ENCODE measurements around the gene SLC18A3.

Gene SLC18A3

DNA sequence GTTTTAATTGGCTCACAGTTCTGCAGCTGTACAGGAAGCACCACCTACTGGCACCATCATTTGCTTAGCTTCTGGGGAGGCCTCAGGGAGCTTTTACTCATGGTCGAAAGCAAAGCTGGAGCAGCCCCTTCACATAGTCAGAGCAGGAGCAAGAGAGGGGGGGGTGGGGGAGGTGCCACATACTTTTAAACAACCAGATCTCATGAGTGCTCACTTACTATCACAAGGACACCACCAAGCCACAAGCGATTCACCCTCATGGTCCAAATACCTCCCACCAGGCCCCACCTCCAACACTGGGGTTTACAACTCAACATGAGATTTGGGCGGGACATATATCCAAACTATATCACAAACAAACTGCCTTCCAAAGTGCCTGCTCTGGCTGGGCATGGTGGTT is 31.7 kb upstream of the SLC18A3 start:
- H3K4me2 ChIP-seq (ENCODE audit: low read length): no peak overlapping the region
- no peaks in the 10 kb centered on the region for H3K27me3 ChIP-seq (ENCODE audit: insufficient read depth, low read length, poor library complexity)
- no peak overlapping the region for H3K4me3 ChIP-seq (ENCODE audit: low read length)
- no peak overlapping the region for H3K27ac ChIP-seq (ENCODE audit: low read depth, low read length)
- no peak overlapping the region for H2BK15ac ChIP-seq (replicated peaks; ENCODE audit: low read depth)
- no peak overlapping the region for H3K9ac ChIP-seq (ENCODE audit: low read length)
- H3K4ac ChIP-seq (ENCODE audit: low read depth, low read length): no peak overlapping the region
- no peak overlapping the region for H2BK120ac ChIP-seq (ENCODE audit: low read depth, low read length)
- H3K18ac ChIP-seq (ENCODE audit: low read length): no peak overlapping the region
- no peaks in the 10 kb centered on the region for H3K79me2 ChIP-seq (ENCODE audit: control insufficient read depth, insufficient read depth, low read length)
- H3K56ac ChIP-seq (ENCODE audit: low read length): no peak overlapping the region
- H3K36me3 ChIP-seq (ENCODE audit: control insufficient read depth, insufficient read depth, low read length): no peaks in the 10 kb centered on the region
- H3K4me1 ChIP-seq (ENCODE audit: control insufficient read depth, low read depth, low read length): no peaks in the 10 kb centered on the region
- no peak overlapping the region for H3K23ac ChIP-seq (ENCODE audit: low read length)
- H3K79me1 ChIP-seq (ENCODE audit: low read length): no peaks in the 10 kb centered on the region
- no CpG with 5 or more reads among the region's 3 CpGs for WGBS (ENCODE audit: extremely low coverage, insufficient coverage, low lambda C conversion rate)
- no peak overlapping the region for H2AK5ac ChIP-seq (ENCODE audit: low read length)
- no peak overlapping the region for H4K8ac ChIP-seq (ENCODE audit: low read depth, low read length)
- DNase-seq: no peak
- H4K5ac ChIP-seq (ENCODE audit: low read length): no peak overlapping the region
- H2BK5ac ChIP-seq (ENCODE audit: low read length): no peak overlapping the region

DNA sequence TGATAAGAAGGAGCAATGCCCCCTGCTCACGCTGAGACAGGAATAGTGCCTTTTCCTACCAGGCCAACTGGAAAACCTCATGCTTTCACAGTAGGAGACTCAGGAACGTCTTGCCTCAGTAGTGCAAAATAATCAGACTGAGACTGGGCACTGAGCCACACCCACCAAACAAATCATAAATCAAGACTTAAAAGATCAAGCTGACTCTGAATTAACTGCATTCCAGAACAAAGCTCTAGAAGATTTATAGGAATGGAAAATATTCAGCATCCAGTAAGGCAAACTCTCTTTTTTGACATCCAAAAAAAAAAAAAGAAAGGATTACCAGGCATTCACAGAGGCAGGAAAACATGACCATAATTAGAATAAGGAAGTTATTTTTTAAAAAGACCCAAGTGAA is 30.5 kb upstream of the SLC18A3 start:
- Histone ChIP-seq H4K5ac (ENCODE audit: low read length) (no peak overlapping the region), H2AK5ac (ENCODE audit: low read length) (no peak overlapping the region), H2BK5ac (ENCODE audit: low read length) (no peak overlapping the region), H3K27me3 (ENCODE audit: insufficient read depth, low read length, poor library complexity) (no peaks in the 10 kb centered on the region), H3K79me2 (ENCODE audit: control insufficient read depth, insufficient read depth, low read length) (no peaks in the 10 kb centered on the region), H2BK15ac (replicated peaks; ENCODE audit: low read depth) (no peak overlapping the region), H3K4me3 (ENCODE audit: low read length) (no peak overlapping the region), H3K4me1 (ENCODE audit: control insufficient read depth, low read depth, low read length) (no peaks in the 10 kb centered on the region), H3K4ac (ENCODE audit: low read depth, low read length) (no peak overlapping the region), H3K18ac (ENCODE audit: low read length) (no peak overlapping the region), H4K8ac (ENCODE audit: low read depth, low read length) (no peak overlapping the region), H2BK120ac (ENCODE audit: low read depth, low read length) (no peak overlapping the region), H3K9ac (ENCODE audit: low read length) (no peak overlapping the region), H3K4me2 (ENCODE audit: low read length) (no peak overlapping the region), H3K36me3 (ENCODE audit: control insufficient read depth, insufficient read depth, low read length) (no peaks in the 10 kb centered on the region), H3K27ac (ENCODE audit: low read depth, low read length) (no peak overlapping the region), H3K56ac (ENCODE audit: low read length) (no peak overlapping the region), H3K79me1 (ENCODE audit: low read length) (no peaks in the 10 kb centered on the region), H3K23ac (ENCODE audit: low read length) (no peak overlapping the region)
- no CpG with 5 or more reads among the region's 2 CpGs for WGBS (ENCODE audit: extremely low coverage, insufficient coverage, low lambda C conversion rate)
- DNase-seq: no peak

DNA sequence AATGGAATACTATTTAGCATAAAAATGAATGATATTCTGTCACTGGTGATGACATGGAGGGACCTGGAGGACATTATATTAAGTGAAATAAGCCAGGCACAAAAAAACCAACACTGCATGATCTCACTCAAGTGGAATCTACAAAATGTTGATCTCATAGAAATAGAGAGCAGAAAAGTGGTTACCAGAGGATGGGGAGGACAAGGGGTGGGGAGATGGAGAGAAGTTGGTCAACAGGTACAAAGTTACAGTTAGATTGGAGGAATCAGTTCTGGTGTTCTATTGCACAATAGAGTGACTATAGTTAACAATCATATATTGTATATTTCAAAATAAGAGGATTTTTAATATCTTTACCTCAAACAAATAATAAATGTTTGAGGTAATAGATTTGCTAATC is 24.7 kb upstream of the SLC18A3 start:
- H3K36me3 ChIP-seq (ENCODE audit: control insufficient read depth, insufficient read depth, low read length): no peaks in the 10 kb centered on the region

DNA sequence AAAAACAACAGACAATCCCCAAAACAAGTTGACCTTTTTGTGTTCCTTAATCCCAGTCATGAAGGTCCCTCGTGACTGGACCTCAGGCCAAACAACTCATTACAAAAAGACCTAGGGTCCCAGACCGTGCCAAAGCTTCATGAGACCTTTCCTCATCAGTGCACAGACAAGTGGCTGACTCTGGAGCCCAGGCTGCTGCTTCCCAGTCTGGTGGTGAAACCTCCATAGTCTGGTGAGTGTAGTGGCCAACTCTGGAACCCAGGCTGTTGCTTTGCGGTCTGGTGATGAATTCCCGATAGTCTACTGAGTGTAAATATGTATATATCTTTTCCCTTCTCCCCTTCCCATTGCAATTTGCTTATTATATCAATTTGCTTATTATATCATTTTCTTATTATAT is 22.1 kb upstream of the SLC18A3 start:
- no peaks in the 10 kb centered on the region for H3K4me1 ChIP-seq (ENCODE audit: control insufficient read depth, low read depth, low read length)
- no peak overlapping the region for H2BK120ac ChIP-seq (ENCODE audit: low read depth, low read length)
- no peak overlapping the region for H2AK5ac ChIP-seq (ENCODE audit: low read length)
- no peak overlapping the region for H3K27ac ChIP-seq (ENCODE audit: low read depth, low read length)
- no peak overlapping the region for H2BK5ac ChIP-seq (ENCODE audit: low read length)
- no peaks in the 10 kb centered on the region for H3K36me3 ChIP-seq (ENCODE audit: control insufficient read depth, insufficient read depth, low read length)
- no peak overlapping the region for H3K56ac ChIP-seq (ENCODE audit: low read length)
- H4K8ac ChIP-seq (ENCODE audit: low read depth, low read length): no peak overlapping the region
- no peak for DNase-seq
- no peak overlapping the region for H4K5ac ChIP-seq (ENCODE audit: low read length)
- H3K4me3 ChIP-seq (ENCODE audit: low read length): no peak overlapping the region
- H3K23ac ChIP-seq (ENCODE audit: low read length): no peak overlapping the region
- H3K4ac ChIP-seq (ENCODE audit: low read depth, low read length): no peak overlapping the region
- no peak overlapping the region for H3K9ac ChIP-seq (ENCODE audit: low read length)
- no CpG with 5 or more reads among the region's 4 CpGs for WGBS (ENCODE audit: extremely low coverage, insufficient coverage, low lambda C conversion rate)
- H3K4me2 ChIP-seq (ENCODE audit: low read length): no peak overlapping the region
- H2BK15ac ChIP-seq (replicated peaks; ENCODE audit: low read depth): no peak overlapping the region
- no peak overlapping the region for H3K18ac ChIP-seq (ENCODE audit: low read length)
- no peaks in the 10 kb centered on the region for H3K79me1 ChIP-seq (ENCODE audit: low read length)
- no peaks in the 10 kb centered on the region for H3K79me2 ChIP-seq (ENCODE audit: control insufficient read depth, insufficient read depth, low read length)
- H3K27me3 ChIP-seq (ENCODE audit: insufficient read depth, low read length, poor library complexity): no peaks in the 10 kb centered on the region

More for the DNA sequence above, 24.7 kb upstream of the SLC18A3 start:
- no peak overlapping the region for H2BK15ac ChIP-seq (replicated peaks; ENCODE audit: low read depth)
- no peak overlapping the region for H4K8ac ChIP-seq (ENCODE audit: low read depth, low read length)
- H3K79me2 ChIP-seq (ENCODE audit: control insufficient read depth, insufficient read depth, low read length): no peaks in the 10 kb centered on the region
- H3K23ac ChIP-seq (ENCODE audit: low read length): no peak overlapping the region
- H4K5ac ChIP-seq (ENCODE audit: low read length): no peak overlapping the region
- DNase-seq: peak; percentile 29
- no peak overlapping the region for H3K4ac ChIP-seq (ENCODE audit: low read depth, low read length)
- no peak overlapping the region for H3K9ac ChIP-seq (ENCODE audit: low read length)
- no peaks in the 10 kb centered on the region for H3K79me1 ChIP-seq (ENCODE audit: low read length)
- H3K56ac ChIP-seq (ENCODE audit: low read length): no peak overlapping the region
- no peak overlapping the region for H3K18ac ChIP-seq (ENCODE audit: low read length)
- H2AK5ac ChIP-seq (ENCODE audit: low read length): no peak overlapping the region
- no peaks in the 10 kb centered on the region for H3K27me3 ChIP-seq (ENCODE audit: insufficient read depth, low read length, poor library complexity)
- H3K4me3 ChIP-seq (ENCODE audit: low read length): no peak overlapping the region
- H3K4me1 ChIP-seq (ENCODE audit: control insufficient read depth, low read depth, low read length): no peaks in the 10 kb centered on the region
- H2BK120ac ChIP-seq (ENCODE audit: low read depth, low read length): no peak overlapping the region
- H2BK5ac ChIP-seq (ENCODE audit: low read length): no peak overlapping the region
- no peak overlapping the region for H3K27ac ChIP-seq (ENCODE audit: low read depth, low read length)
- H3K4me2 ChIP-seq (ENCODE audit: low read length): no peak overlapping the region

DNA sequence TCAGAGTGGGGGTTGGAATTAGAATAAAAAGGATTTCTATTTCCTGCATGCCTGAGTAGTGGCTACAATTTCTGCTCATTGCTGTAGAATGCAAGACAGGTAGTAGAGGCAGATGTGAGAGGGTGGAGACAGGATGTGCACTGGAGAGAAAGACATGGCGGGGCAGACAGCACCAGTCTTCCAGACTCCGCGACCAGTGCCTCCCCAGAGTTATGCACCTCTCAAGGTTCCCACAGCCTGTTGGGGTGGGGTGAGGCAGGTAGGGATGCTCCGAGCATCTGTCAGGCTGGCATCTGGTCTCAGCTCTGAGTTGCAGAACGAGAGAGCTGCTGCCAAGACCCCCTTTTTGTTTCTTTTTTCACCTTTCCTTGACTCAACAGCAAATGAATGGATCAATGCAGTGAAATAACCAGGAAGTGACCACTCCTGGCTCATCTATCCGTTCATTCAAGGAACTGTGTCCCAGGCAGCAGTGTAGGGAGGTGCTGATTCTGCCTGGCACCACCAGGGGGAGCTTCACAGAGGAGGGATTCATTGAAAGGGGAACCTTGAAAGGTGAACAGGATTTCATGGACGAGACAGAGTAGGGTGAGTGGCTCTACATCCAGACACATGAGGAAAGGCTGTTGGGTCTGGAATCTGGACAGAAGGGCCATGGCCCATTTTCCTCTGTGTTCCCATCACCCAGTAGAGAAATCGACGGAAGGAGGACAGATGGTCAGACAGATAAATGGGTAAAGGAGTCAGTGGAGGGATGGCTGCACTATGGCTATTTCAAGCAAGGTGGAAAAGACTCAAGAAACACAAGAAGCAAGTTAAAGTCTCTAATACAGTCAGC is 17.2 kb upstream of the SLC18A3 start:
- WGBS (ENCODE audit: extremely low coverage, insufficient coverage, low lambda C conversion rate): no CpG with 5 or more reads among the region's 9 CpGs
- no peak overlapping the region for H2AK5ac ChIP-seq (ENCODE audit: low read length)
- H2BK5ac ChIP-seq (ENCODE audit: low read length): no peak overlapping the region
- H3K27me3 ChIP-seq (ENCODE audit: insufficient read depth, low read length, poor library complexity): no peaks in the 10 kb centered on the region
- no peak overlapping the region for H3K4me2 ChIP-seq (ENCODE audit: low read length)
- no peak overlapping the region for H3K56ac ChIP-seq (ENCODE audit: low read length)
- H4K8ac ChIP-seq (ENCODE audit: low read depth, low read length): no peak overlapping the region
- no peak overlapping the region for H3K18ac ChIP-seq (ENCODE audit: low read length)
- H2BK15ac ChIP-seq (replicated peaks; ENCODE audit: low read depth): no peak overlapping the region
- H3K23ac ChIP-seq (ENCODE audit: low read length): no peak overlapping the region
- no peaks in the 10 kb centered on the region for H3K79me2 ChIP-seq (ENCODE audit: control insufficient read depth, insufficient read depth, low read length)
- H3K36me3 ChIP-seq (ENCODE audit: control insufficient read depth, insufficient read depth, low read length): no peaks in the 10 kb centered on the region
- no peaks in the 10 kb centered on the region for H3K79me1 ChIP-seq (ENCODE audit: low read length)
- H3K9ac ChIP-seq (ENCODE audit: low read length): no peak overlapping the region
- H3K4me3 ChIP-seq (ENCODE audit: low read length): no peak overlapping the region
- H3K27ac ChIP-seq (ENCODE audit: low read depth, low read length): no peak overlapping the region
- H2BK120ac ChIP-seq (ENCODE audit: low read depth, low read length): no peak overlapping the region
- peak; percentile 76 for DNase-seq
- no peaks in the 10 kb centered on the region for H3K4me1 ChIP-seq (ENCODE audit: control insufficient read depth, low read depth, low read length)
- no peak overlapping the region for H3K4ac ChIP-seq (ENCODE audit: low read depth, low read length)
- no peak overlapping the region for H4K5ac ChIP-seq (ENCODE audit: low read length)

DNA sequence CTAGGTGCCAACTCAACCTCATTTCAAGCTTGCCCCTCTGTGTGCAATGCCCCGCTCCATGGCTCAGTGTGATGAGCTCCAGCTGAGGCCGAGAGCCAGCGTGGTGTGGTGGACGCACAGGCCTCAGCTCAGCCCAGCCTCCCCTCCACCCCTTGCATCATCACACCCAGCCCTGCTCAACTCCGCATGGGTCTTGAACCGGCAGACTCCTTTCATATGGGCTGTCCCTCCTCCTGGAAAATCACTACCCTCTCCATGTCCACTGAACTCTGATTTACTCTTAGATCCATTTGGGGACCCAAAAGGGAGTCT is 16.6 kb upstream of the SLC18A3 start:
- Histone ChIP-seq H3K4ac (ENCODE audit: low read depth, low read length) (no peak overlapping the region), H2BK15ac (replicated peaks; ENCODE audit: low read depth) (no peak overlapping the region), H3K36me3 (ENCODE audit: control insufficient read depth, insufficient read depth, low read length) (no peaks in the 10 kb centered on the region), H3K56ac (ENCODE audit: low read length) (no peak overlapping the region), H3K79me1 (ENCODE audit: low read length) (no peaks in the 10 kb centered on the region), H3K9ac (ENCODE audit: low read length) (no peak overlapping the region), H2BK5ac (ENCODE audit: low read length) (no peak overlapping the region), H3K23ac (ENCODE audit: low read length) (no peak overlapping the region), H3K27ac (ENCODE audit: low read depth, low read length) (no peak overlapping the region), H2AK5ac (ENCODE audit: low read length) (no peak overlapping the region), H4K5ac (ENCODE audit: low read length) (no peak overlapping the region), H3K18ac (ENCODE audit: low read length) (no peak overlapping the region), H3K79me2 (ENCODE audit: control insufficient read depth, insufficient read depth, low read length) (no peaks in the 10 kb centered on the region), H2BK120ac (ENCODE audit: low read depth, low read length) (no peak overlapping the region), H3K4me1 (ENCODE audit: control insufficient read depth, low read depth, low read length) (no peaks in the 10 kb centered on the region), H3K4me3 (ENCODE audit: low read length) (no peak overlapping the region), H3K27me3 (ENCODE audit: insufficient read depth, low read length, poor library complexity) (no peaks in the 10 kb centered on the region), H3K4me2 (ENCODE audit: low read length) (no peak overlapping the region), H4K8ac (ENCODE audit: low read depth, low read length) (no peak overlapping the region)
- no peak for DNase-seq
- no CpG with 5 or more reads among the region's 6 CpGs for WGBS (ENCODE audit: extremely low coverage, insufficient coverage, low lambda C conversion rate)

Data from mesendoderm (in vitro differentiated cells).